Measurements from ENCODE around the gene SELPLG.

- no peak for TF ChIP-seq CTCF (IDR thresholded peaks at IDR 0.05)
- TF ChIP-seq EP300 (IDR thresholded peaks at IDR 0.05): no peak
- no peak for TF ChIP-seq POLR2A (IDR thresholded peaks at IDR 0.05)
Observed at GRCh38 chr12:108604208-108604941, 29.3 kb downstream of the SELPLG start.

Data from ovary (tissue), 3 donors.